ENCODE results near the gene MSRB2. TPM values are rescaled to one million over a fixed set of nuclear protein-coding genes. Genes with fewer than 3 reads are reported as not detected.

MSRB2 gene
- total RNA-seq, 4 donors from 2014 or later = 3.9 to 15.1 (median 9.1) TPM

GRCh38 chr10:23139677-23140076, 44.3 kb downstream of the MSRB2 start:
- 60 to 61% methylated on average over 1 of the region's 1 CpG for WGBS, 2 donors
- no peak overlapping the region for H3K4me3 ChIP-seq (ENCODE audit: low read depth, poor library complexity, severe bottlenecking)
- no peak for TF ChIP-seq POLR2A (IDR thresholded peaks at IDR 0.05)
- TF ChIP-seq, protein P1, sequence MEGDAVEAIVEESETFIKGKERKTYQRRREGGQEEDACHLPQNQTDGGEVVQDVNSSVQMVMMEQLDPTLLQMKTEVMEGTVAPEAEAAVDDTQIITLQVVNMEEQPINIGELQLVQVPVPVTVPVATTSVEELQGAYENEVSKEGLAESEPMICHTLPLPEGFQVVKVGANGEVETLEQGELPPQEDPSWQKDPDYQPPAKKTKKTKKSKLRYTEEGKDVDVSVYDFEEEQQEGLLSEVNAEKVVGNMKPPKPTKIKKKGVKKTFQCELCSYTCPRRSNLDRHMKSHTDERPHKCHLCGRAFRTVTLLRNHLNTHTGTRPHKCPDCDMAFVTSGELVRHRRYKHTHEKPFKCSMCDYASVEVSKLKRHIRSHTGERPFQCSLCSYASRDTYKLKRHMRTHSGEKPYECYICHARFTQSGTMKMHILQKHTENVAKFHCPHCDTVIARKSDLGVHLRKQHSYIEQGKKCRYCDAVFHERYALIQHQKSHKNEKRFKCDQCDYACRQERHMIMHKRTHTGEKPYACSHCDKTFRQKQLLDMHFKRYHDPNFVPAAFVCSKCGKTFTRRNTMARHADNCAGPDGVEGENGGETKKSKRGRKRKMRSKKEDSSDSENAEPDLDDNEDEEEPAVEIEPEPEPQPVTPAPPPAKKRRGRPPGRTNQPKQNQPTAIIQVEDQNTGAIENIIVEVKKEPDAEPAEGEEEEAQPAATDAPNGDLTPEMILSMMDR (IDR thresholded peaks at IDR 0.05) = no peak
- intact Hi-C loops (cut with DNase I; ENCODE audit: low total_unique reads) = no loop called here
- DNase-seq (ENCODE audit: low spot score in 2 of 2) = no peak

- no peak for DNase-seq (ENCODE audit: low spot score in 2 of 2)
- no peak overlapping the region for H3K4me3 ChIP-seq (ENCODE audit: low read depth, poor library complexity, severe bottlenecking)
- intact Hi-C loops (cut with DNase I; ENCODE audit: low total_unique reads) = no loop called here
- no peak for TF ChIP-seq POLR2A (IDR thresholded peaks at IDR 0.05)
- TF ChIP-seq, protein P1 (IDR thresholded peaks at IDR 0.05) = no peak
- WGBS, 2 donors = 74 to 76% methylated on average over 4 of the region's 4 CpGs
Observed at GRCh38 chr10:23141995-23142394, 46.6 kb downstream of the MSRB2 start.

DNA sequence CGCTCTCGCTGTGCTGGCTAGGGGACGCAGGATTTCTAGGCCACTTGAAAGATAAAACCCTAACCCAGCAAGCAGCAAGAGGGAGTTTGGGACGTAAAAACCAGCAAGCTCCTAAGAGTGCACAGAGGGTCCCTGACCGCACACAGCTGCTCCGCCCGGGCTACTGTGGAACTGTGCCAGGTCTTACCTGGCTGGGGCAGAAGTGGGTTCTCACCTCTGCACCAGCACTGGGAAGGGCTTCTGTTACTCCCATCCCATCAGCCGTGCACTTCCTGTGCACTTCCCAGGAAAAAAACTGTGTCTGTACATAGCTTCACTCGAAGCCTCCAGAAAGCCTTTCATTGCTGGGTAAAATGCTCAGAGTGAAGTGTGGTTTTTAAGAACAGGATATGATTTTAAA, 50.9 kb downstream of the MSRB2 start:
- TF ChIP-seq POLR2A (IDR thresholded peaks at IDR 0.05) = no peak
- TF ChIP-seq, protein P1 (IDR thresholded peaks at IDR 0.05) = no peak
- WGBS, 2 donors = 74 to 79% methylated on average over 9 of the region's 9 CpGs
- H3K4me3 ChIP-seq (ENCODE audit: low read depth, poor library complexity, severe bottlenecking) = no peak overlapping the region
- DNase-seq (ENCODE audit: low spot score in 2 of 2) = no peak
- intact Hi-C loops (cut with DNase I; ENCODE audit: low total_unique reads) = no loop called here

- DNase-seq (ENCODE audit: low spot score in 2 of 2) = no peak
- intact Hi-C loops (cut with DNase I; ENCODE audit: low total_unique reads) = no loop called here
- H3K4me3 ChIP-seq (ENCODE audit: low read depth, poor library complexity, severe bottlenecking) = no peak overlapping the region
- TF ChIP-seq, protein P1 (IDR thresholded peaks at IDR 0.05) = no peak
- no peak for TF ChIP-seq POLR2A (IDR thresholded peaks at IDR 0.05)
- 82 to 94% methylated on average over 4 to 6 of the region's 6 CpGs for WGBS, 2 donors
Observed at GRCh38 chr10:23147035-23147434, 51.7 kb downstream of the MSRB2 start.

DNA sequence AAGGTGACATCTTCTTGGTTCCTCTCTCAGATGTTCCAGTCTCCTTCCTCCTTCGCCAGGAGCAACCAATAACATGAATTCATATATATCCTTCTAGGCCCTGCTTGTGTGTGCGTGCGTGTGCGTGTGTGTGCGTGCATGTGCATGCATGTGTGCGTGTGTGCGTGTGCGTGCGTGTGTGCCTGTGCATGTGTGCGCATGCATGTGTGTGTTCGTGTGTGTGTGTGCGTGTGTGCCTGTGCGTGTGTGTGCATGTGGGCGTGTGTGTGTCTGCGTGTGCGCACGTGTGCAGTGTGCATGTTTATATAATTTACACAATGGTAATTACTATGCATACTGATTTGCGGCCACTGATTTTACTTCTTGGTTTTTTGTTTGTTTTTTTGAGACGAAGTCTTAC, 52.8 kb downstream of the MSRB2 start:
- DNase-seq (ENCODE audit: low spot score in 2 of 2) = no peak
- no peak overlapping the region for H3K4me3 ChIP-seq (ENCODE audit: low read depth, poor library complexity, severe bottlenecking)
- 88 to 90% methylated on average over 19 of the region's 19 CpGs for WGBS, 2 donors
- TF ChIP-seq POLR2A (IDR thresholded peaks at IDR 0.05) = no peak
- TF ChIP-seq, protein P1 (IDR thresholded peaks at IDR 0.05) = no peak
- intact Hi-C loops (cut with DNase I; ENCODE audit: low total_unique reads) = no loop called here

GRCh38 chr10:23150091-23150490, 54.7 kb downstream of the MSRB2 start:
- intact Hi-C loops (cut with DNase I; ENCODE audit: low total_unique reads) = no loop called here
- 82 to 85% methylated on average over 4 of the region's 4 CpGs for WGBS, 2 donors
- no peak overlapping the region for H3K4me3 ChIP-seq (ENCODE audit: low read depth, poor library complexity, severe bottlenecking)

More at GRCh38 chr10:23150091-23150490, 54.7 kb downstream of the MSRB2 start:
- no peak for DNase-seq (ENCODE audit: low spot score in 2 of 2)
- no peak for TF ChIP-seq POLR2A (IDR thresholded peaks at IDR 0.05)
- TF ChIP-seq, protein P1 (IDR thresholded peaks at IDR 0.05) = no peak

All from lower leg skin (tissue), 4 donors.